A204.1 (cell line): ENCODE measurements around the gene PCDHGB1.
"Not testable (repeated sequence)": the region's sequence is repeated elsewhere in the genome, so short reads cannot be mapped to it uniquely, and the experiment has no call there.

ENCODE experiments used
- FAIRE-seq: peaks from 2 replicates; lab custom pipeline; 2012; peaks lifted over from hg19 to GRCh38; lab: Jason Lieb, UNC

The PCDHGB1 gene

GRCh38 chr5:141349917-141350619 lies at the start of gene PCDHGB1:
Gene PCDHGB1 (plus strand): TSS chr5:141350099. CDS start chr5:141350261, 162 bp downstream.
- FAIRE-seq, result no peak

- FAIRE-seq, result no peak
Measured at GRCh38 chr5:141303756-141304155, 46.1 kb upstream of the PCDHGB1 start, which contains the start of gene SLC25A2. Gene SLC25A2 (minus strand): TSS chr5:141304049. CDS start chr5:141303865, 184 bp downstream.

GRCh38 chr5:141306630-141307029 lies 43.3 kb upstream of the PCDHGB1 start:
- FAIRE-seq, result no peak

GRCh38 chr5:141313711-141314110 lies 36.2 kb upstream of the PCDHGB1 start:
- no peak for FAIRE-seq

- FAIRE-seq, result not testable (repeated sequence)
Measured at GRCh38 chr5:141316963-141317362, 32.9 kb upstream of the PCDHGB1 start.

GRCh38 chr5:141319202-141319601 lies 30.7 kb upstream of the PCDHGB1 start:
- no peak for FAIRE-seq

- no peak for FAIRE-seq
Measured at GRCh38 chr5:141319699-141320098, 30.2 kb upstream of the PCDHGB1 start.

- peak; percentile 80 for FAIRE-seq
Measured at GRCh38 chr5:141320225-141321169, 29.4 kb upstream of the PCDHGB1 start, which contains the start of gene TAF7. Gene TAF7 (minus strand): TSS chr5:141320784. CDS start chr5:141320044, 740 bp downstream.

GRCh38 chr5:141322261-141322660 lies 27.6 kb upstream of the PCDHGB1 start:
- no peak for FAIRE-seq

- FAIRE-seq, result no peak
Measured at GRCh38 chr5:141326088-141326854, 23.6 kb upstream of the PCDHGB1 start.

- no peak for FAIRE-seq
Measured at GRCh38 chr5:141328231-141328630, 21.7 kb upstream of the PCDHGB1 start.

GRCh38 chr5:141330299-141331080 lies 19.4 kb upstream of the PCDHGB1 start, which contains the start of gene PCDHGA1:
Gene PCDHGA1 (plus strand): TSS chr5:141330514.
- peak; percentile 49 for FAIRE-seq

- FAIRE-seq, result not testable (repeated sequence)
Measured at GRCh38 chr5:141332571-141332970, 17.3 kb upstream of the PCDHGB1 start.

GRCh38 chr5:141338538-141339306 lies 11.2 kb upstream of the PCDHGB1 start, which contains the start of gene PCDHGA2:
Gene PCDHGA2 (plus strand): TSS chr5:141338760.
- FAIRE-seq, result no peak

GRCh38 chr5:141340781-141341354 lies 9.0 kb upstream of the PCDHGB1 start:
- FAIRE-seq, result not testable (repeated sequence)

- FAIRE-seq, result no peak
Measured at GRCh38 chr5:141342773-141343172, 7.1 kb upstream of the PCDHGB1 start.

- no peak for FAIRE-seq
Measured at GRCh38 chr5:141343242-141343952, 6.5 kb upstream of the PCDHGB1 start, which contains the start of gene PCDHGA3. Gene PCDHGA3 (plus strand): TSS chr5:141343829. CDS start chr5:141344034, 205 bp downstream.

- FAIRE-seq, result no peak
Measured at GRCh38 chr5:141343953-141344463, 5.9 kb upstream of the PCDHGB1 start.

- no peak for FAIRE-seq
Measured at GRCh38 chr5:141345327-141345726, 4.6 kb upstream of the PCDHGB1 start.
